Endodermal cell (in vitro differentiated cells): ENCODE data around the gene CERKL. TPM values are rescaled to one million over a fixed set of nuclear protein-coding genes. Genes with fewer than 3 reads are reported as not detected.

Experiments
- DNase-seq: peaks from one replicate; pipeline ENCODE4 v3.0.0-alpha.2; 2017
- H3K27ac ChIP-seq: 2 replicates; pipeline ENCODE4 v1.5.1; 2013; ENCODE audit warnings: mild to moderate bottlenecking, low read depth, low read length, moderate library complexity
- H3K27me3 ChIP-seq: 2 replicates; pipeline ENCODE4 v1.6.1; 2013; ENCODE audit warnings: mild to moderate bottlenecking, low read length, moderate library complexity; ENCODE audit not compliant: insufficient read depth, control insufficient read depth, poor library complexity, severe bottlenecking
- H3K36me3 ChIP-seq: 2 replicates; pipeline ENCODE4 v1.7.0; 2013; ENCODE audit warnings: mild to moderate bottlenecking, low read length, moderate library complexity; ENCODE audit not compliant: control insufficient read depth, insufficient read depth
- H3K4me1 ChIP-seq: one replicate; pipeline ENCODE4 v1.7.0; 2013; ENCODE audit warnings: low read length; ENCODE audit not compliant: control insufficient read depth, insufficient read depth
- H3K4me3 ChIP-seq: 2 replicates; pipeline ENCODE4 v1.5.1; 2013; ENCODE audit warnings: mild to moderate bottlenecking, low read length, moderate library complexity
- H3K9ac ChIP-seq: 2 replicates; pipeline ENCODE4 v1.6.1; 2013; ENCODE audit warnings: mild to moderate bottlenecking, low read length, moderate library complexity; ENCODE audit not compliant: poor library complexity, severe bottlenecking; ENCODE audit errors: extremely low read depth
- H3K9me3 ChIP-seq: 2 replicates; pipeline ENCODE4 v1.6.1; 2013; ENCODE audit warnings: mild to moderate bottlenecking, low read length, moderate library complexity; ENCODE audit not compliant: control insufficient read depth
- H3K27ac Mint-ChIP-seq: 2 replicates; pipeline ENCODE4 v1.8.0; 2020; ENCODE audit warnings: mixed read lengths
- H3K27me3 Mint-ChIP-seq: 2 replicates; pipeline ENCODE4 v1.8.0; 2021; ENCODE audit warnings: mild to moderate bottlenecking, mixed read lengths; ENCODE audit not compliant: insufficient read depth
- H3K36me3 Mint-ChIP-seq: 2 replicates; pipeline ENCODE4 v1.8.0; 2020; ENCODE audit warnings: low read depth, mixed read lengths
- H3K4me1 Mint-ChIP-seq: 2 replicates; pipeline ENCODE4 v1.8.0; 2020; ENCODE audit warnings: mixed read lengths
- H3K4me3 Mint-ChIP-seq: 2 replicates; pipeline ENCODE4 v1.8.0; 2020; ENCODE audit warnings: mild to moderate bottlenecking, moderate library complexity, mixed read lengths
- H3K9me3 Mint-ChIP-seq: 2 replicates; pipeline ENCODE4 v1.8.0; 2020; ENCODE audit warnings: mild to moderate bottlenecking, mixed read lengths
- CTCF ChIP-seq: fragments of 200-600 bp; sonication (generic); conservative IDR thresholded peaks from 2 replicates; pipeline ENCODE4 v1.5.0; 2021; ENCODE audit warnings: antibody characterized with exemption, mild to moderate bottlenecking
- WGBS, 2 experiments: methylation state at CpG; one replicate each; pipeline versions ENCODE4 v1.1.5 to v1.1.7; 2013; ENCODE audit warnings: missing lambda C conversion rate in 2 of 2, mixed read lengths in 1 of 2; ENCODE audit not compliant: insufficient coverage in 1 of 2, insufficient read length in 1 of 2; 5-methylcytosine and 5-hydroxymethylcytosine counted together
- total RNA-seq, 2 donors: library from RNA; stranded (reverse); fragmentation: NEBNext Ultra II Directional in 1 of 2; extraction: Animal tissue kit (Norgen Biotek cat#: 25700) in 1 of 2; gene quantifications; 2 replicates in 1 of 2; 3 replicates in 1 of 2; pipeline ENCODE4 v1.2.1, GENCODE V29; 2021

CERKL gene
- total RNA-seq, 2 donors from 2014 or later: 0.20 to 0.31 TPM

GRCh38 chr2:181575650-181576025 lies 81.3 kb downstream of the CERKL start:
- H3K4me3 Mint-ChIP-seq: no peak overlapping the region
- no peaks in the 10 kb centered on the region for H3K4me1 ChIP-seq
- no peaks in the 10 kb centered on the region for H3K36me3 Mint-ChIP-seq
- no peaks in the 10 kb centered on the region for H3K36me3 ChIP-seq
- no peak overlapping the region for H3K9ac ChIP-seq
- H3K27ac ChIP-seq: no peak overlapping the region
- H3K4me3 ChIP-seq: no peak overlapping the region
- peaks cover 5% of the 10 kb centered on the region for H3K4me1 Mint-ChIP-seq
- H3K27me3 Mint-ChIP-seq: peaks cover 30% of the 10 kb centered on the region
- peaks cover 80% of the 10 kb centered on the region for H3K27me3 ChIP-seq
- no peak for DNase-seq
- TF ChIP-seq CTCF: no peak
- H3K9me3 ChIP-seq: no peaks in the 10 kb centered on the region
- no peaks in the 10 kb centered on the region for H3K9me3 Mint-ChIP-seq
- 43 to 87% methylated on average over 1 to 2 of the region's 2 CpGs for WGBS, 2 experiments
- H3K27ac Mint-ChIP-seq: no peak overlapping the region

- WGBS, 2 experiments: 84 to 87% methylated on average over 2 to 7 of the region's 7 CpGs
- peaks cover 80% of the 10 kb centered on the region for H3K27me3 ChIP-seq
- no peaks in the 10 kb centered on the region for H3K36me3 Mint-ChIP-seq
- H3K4me3 ChIP-seq: no peak overlapping the region
- no peak overlapping the region for H3K4me3 Mint-ChIP-seq
- H3K36me3 ChIP-seq: no peaks in the 10 kb centered on the region
- peaks cover 5% of the 10 kb centered on the region for H3K4me1 Mint-ChIP-seq
- no peak overlapping the region for H3K27ac ChIP-seq
- no peaks in the 10 kb centered on the region for H3K4me1 ChIP-seq
- no peak for DNase-seq
- H3K27me3 Mint-ChIP-seq: peaks cover 31% of the 10 kb centered on the region
- no peak for TF ChIP-seq CTCF
- H3K9me3 ChIP-seq: no peaks in the 10 kb centered on the region
- no peak overlapping the region for H3K9ac ChIP-seq
- H3K9me3 Mint-ChIP-seq: no peaks in the 10 kb centered on the region
- no peak overlapping the region for H3K27ac Mint-ChIP-seq
Observed at GRCh38 chr2:181575024-181575649, 81.8 kb downstream of the CERKL start.

- Histone ChIP-seq H3K9ac (no peak overlapping the region), H3K27ac (no peak overlapping the region), H3K4me1 (no peaks in the 10 kb centered on the region), H3K36me3 (no peaks in the 10 kb centered on the region), H3K27me3 (peaks cover 74% of the 10 kb centered on the region), H3K9me3 (no peaks in the 10 kb centered on the region), H3K4me3 (no peak overlapping the region)
- Mint-ChIP-seq H3K4me1 (peaks cover 10% of the 10 kb centered on the region), H3K27ac (no peak overlapping the region), H3K27me3 (peaks cover 29% of the 10 kb centered on the region), H3K9me3 (no peaks in the 10 kb centered on the region), H3K4me3 (no peak overlapping the region), H3K36me3 (no peaks in the 10 kb centered on the region)
- TF ChIP-seq CTCF: no peak
- peak; percentile 66 for DNase-seq
- 49 to 71% methylated on average over 3 to 7 of the region's 7 CpGs for WGBS, 2 experiments
Observed at GRCh38 chr2:181574321-181574720, 82.6 kb downstream of the CERKL start.
